Ishikawa (cell line): ENCODE data around the gene MYH14.

Source experiments
- CEBPB ChIP-seq: IDR thresholded peaks from 2 replicates; pipeline ENCODE4 v1.6.1; 2012
- CREB1 ChIP-seq: IDR thresholded peaks from 2 replicates; pipeline ENCODE4 v1.6.1; 2012; ENCODE audit warnings: low read depth
- EGR1 ChIP-seq: IDR thresholded peaks from 2 replicates; pipeline ENCODE4 v1.6.1; 2012
- EP300 ChIP-seq: IDR thresholded peaks from 2 replicates; pipeline ENCODE4 v1.6.1; 2012; ENCODE audit warnings: borderline replicate concordance
- FOXM1 ChIP-seq: IDR thresholded peaks from 2 replicates; pipeline ENCODE4 v1.6.1; 2012; ENCODE audit warnings: low read depth, borderline replicate concordance
- NFIC ChIP-seq: IDR thresholded peaks from 2 replicates; pipeline ENCODE4 v1.6.1; 2012
- RAD21 ChIP-seq: IDR thresholded peaks from 2 replicates; pipeline ENCODE4 v1.6.1; 2012; ENCODE audit warnings: low read depth
- TAF1 ChIP-seq: IDR thresholded peaks from 2 replicates; pipeline ENCODE4 v1.6.1; 2012; ENCODE audit warnings: low read depth, mild to moderate bottlenecking
- TCF12 ChIP-seq: IDR thresholded peaks from 2 replicates; pipeline ENCODE4 v1.6.1; 2012; ENCODE audit warnings: low read depth
- TEAD4 ChIP-seq: IDR thresholded peaks from 2 replicates; pipeline ENCODE4 v1.6.1; 2012
- USF1 ChIP-seq: IDR thresholded peaks from 2 replicates; pipeline ENCODE4 v1.6.1; 2012
- YY1 ChIP-seq: IDR thresholded peaks from 2 replicates; pipeline ENCODE4 v1.6.1; 2012; ENCODE audit warnings: low read depth
- ZBTB7A ChIP-seq: IDR thresholded peaks from 2 replicates; pipeline ENCODE4 v1.6.1; 2012; ENCODE audit warnings: low read depth
- TF ChIP-seq, protein P1 (sequence below): IDR thresholded peaks from 2 replicates; pipeline ENCODE4 v1.6.1; 2012
- TF ChIP-seq, protein P2 (sequence below): IDR thresholded peaks from 2 replicates; pipeline ENCODE4 v1.6.1; 2012; ENCODE audit warnings: low read depth, mild to moderate bottlenecking

MYH14 gene

GRCh38 chr19:50300051-50300450 lies 96.6 kb downstream of the MYH14 start:
- TF ChIP-seq TEAD4 (no peak), ZBTB7A (no peak), YY1 (no peak), EP300 (no peak), EGR1 (no peak), TAF1 (no peak), USF1 (no peak), CREB1 (no peak), CEBPB (no peak), FOXM1 (no peak), RAD21 (no peak), TCF12 (no peak), NFIC (no peak)
- TF ChIP-seq, protein P1, sequence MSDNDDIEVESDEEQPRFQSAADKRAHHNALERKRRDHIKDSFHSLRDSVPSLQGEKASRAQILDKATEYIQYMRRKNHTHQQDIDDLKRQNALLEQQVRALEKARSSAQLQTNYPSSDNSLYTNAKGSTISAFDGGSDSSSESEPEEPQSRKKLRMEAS: no peak
- TF ChIP-seq, protein P2, sequence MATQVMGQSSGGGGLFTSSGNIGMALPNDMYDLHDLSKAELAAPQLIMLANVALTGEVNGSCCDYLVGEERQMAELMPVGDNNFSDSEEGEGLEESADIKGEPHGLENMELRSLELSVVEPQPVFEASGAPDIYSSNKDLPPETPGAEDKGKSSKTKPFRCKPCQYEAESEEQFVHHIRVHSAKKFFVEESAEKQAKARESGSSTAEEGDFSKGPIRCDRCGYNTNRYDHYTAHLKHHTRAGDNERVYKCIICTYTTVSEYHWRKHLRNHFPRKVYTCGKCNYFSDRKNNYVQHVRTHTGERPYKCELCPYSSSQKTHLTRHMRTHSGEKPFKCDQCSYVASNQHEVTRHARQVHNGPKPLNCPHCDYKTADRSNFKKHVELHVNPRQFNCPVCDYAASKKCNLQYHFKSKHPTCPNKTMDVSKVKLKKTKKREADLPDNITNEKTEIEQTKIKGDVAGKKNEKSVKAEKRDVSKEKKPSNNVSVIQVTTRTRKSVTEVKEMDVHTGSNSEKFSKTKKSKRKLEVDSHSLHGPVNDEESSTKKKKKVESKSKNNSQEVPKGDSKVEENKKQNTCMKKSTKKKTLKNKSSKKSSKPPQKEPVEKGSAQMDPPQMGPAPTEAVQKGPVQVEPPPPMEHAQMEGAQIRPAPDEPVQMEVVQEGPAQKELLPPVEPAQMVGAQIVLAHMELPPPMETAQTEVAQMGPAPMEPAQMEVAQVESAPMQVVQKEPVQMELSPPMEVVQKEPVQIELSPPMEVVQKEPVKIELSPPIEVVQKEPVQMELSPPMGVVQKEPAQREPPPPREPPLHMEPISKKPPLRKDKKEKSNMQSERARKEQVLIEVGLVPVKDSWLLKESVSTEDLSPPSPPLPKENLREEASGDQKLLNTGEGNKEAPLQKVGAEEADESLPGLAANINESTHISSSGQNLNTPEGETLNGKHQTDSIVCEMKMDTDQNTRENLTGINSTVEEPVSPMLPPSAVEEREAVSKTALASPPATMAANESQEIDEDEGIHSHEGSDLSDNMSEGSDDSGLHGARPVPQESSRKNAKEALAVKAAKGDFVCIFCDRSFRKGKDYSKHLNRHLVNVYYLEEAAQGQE: no peak

DNA sequence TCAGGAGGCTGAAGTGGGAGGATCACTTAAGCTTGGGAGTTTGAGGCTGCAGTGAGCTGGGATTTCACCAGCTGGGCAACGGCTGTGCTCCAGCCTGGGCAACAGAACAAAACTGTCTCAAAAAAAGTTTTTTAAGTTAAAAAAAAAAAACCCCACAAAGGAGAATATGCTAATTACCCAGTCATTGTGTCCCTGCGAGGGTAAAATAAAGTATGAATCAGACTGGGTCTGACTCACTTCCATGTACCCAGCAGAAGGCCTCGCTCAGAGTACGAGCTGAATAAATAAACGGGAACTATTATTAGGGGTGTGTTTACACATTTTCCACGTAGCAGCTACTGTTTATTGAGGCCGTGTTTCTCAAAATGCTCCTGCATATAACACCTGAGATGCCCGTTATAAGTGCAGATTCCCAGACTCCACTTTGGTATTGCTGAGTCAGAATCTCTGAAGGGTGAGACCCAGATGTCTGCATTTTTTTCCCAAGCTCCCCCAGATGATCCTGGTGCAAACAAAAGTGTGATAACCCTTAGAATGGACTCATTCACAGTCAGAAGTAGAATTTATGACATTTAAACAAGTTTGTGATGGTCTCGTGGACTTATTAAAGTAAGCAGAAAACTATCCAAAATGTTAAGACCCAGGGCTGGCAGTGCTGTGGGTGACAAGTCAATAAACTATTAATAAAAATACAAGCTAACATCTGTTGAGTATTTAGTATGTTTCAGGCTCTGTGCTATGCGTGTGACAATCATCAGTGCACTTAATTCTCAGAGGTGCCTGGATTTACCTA lies 97.6 kb downstream of the MYH14 start:
- TF ChIP-seq CREB1: no peak
- TF ChIP-seq ZBTB7A: no peak
- TF ChIP-seq CEBPB: no peak
- no peak for TF ChIP-seq EP300
- no peak for TF ChIP-seq FOXM1
- no peak for TF ChIP-seq EGR1
- no peak for TF ChIP-seq NFIC
- TF ChIP-seq USF1: no peak
- TF ChIP-seq, protein P1: no peak
- TF ChIP-seq YY1: no peak
- TF ChIP-seq TAF1: no peak
- no peak for TF ChIP-seq TCF12
- TF ChIP-seq, protein P2: no peak
- no peak for TF ChIP-seq RAD21
- no peak for TF ChIP-seq TEAD4

- no peak for TF ChIP-seq TCF12
- no peak for TF ChIP-seq EGR1
- TF ChIP-seq, protein P1: no peak
- no peak for TF ChIP-seq CEBPB
- no peak for TF ChIP-seq TAF1
- no peak for TF ChIP-seq USF1
- no peak for TF ChIP-seq YY1
- no peak for TF ChIP-seq EP300
Measured at GRCh38 chr19:50301607-50301971, 98.2 kb downstream of the MYH14 start.

GRCh38 chr19:50303558-50303957 lies 100.1 kb downstream of the MYH14 start:
- no peak for TF ChIP-seq EP300
- TF ChIP-seq TEAD4: no peak
- no peak for TF ChIP-seq TCF12
- TF ChIP-seq YY1: no peak
- no peak for TF ChIP-seq ZBTB7A
- no peak for TF ChIP-seq TAF1
- TF ChIP-seq EGR1: no peak
- TF ChIP-seq FOXM1: no peak
- TF ChIP-seq CEBPB: no peak
- TF ChIP-seq RAD21: no peak
- no peak for TF ChIP-seq CREB1
- TF ChIP-seq USF1: no peak
- TF ChIP-seq, protein P2: no peak
- TF ChIP-seq, protein P1: no peak
- no peak for TF ChIP-seq NFIC
